Measurements from ENCODE around the gene FLNB. TPM values are rescaled to one million over a fixed set of nuclear protein-coding genes. Genes with fewer than 3 reads are reported as not detected.

FLNB gene
- total RNA-seq, 1 donor, result 274 TPM

- H3K4me2 ChIP-seq (ENCODE audit: insufficient read depth, low read length), result no peak overlapping the region
- peaks cover 13% of the 10 kb centered on the region for H3K4me1 ChIP-seq (ENCODE audit: insufficient read depth, low read length)
- H3K27me3 ChIP-seq (ENCODE audit: insufficient read depth, low read length), result no peaks in the 10 kb centered on the region
- no peaks in the 10 kb centered on the region for H3K36me3 ChIP-seq (ENCODE audit: insufficient read depth, low read length)
- no peak overlapping the region for H3K27ac ChIP-seq (ENCODE audit: low read depth, low read length)
- H2AFZ ChIP-seq (ENCODE audit: low read length), result no peak overlapping the region
- no peaks in the 10 kb centered on the region for H4K20me1 ChIP-seq (ENCODE audit: insufficient read depth, low read length)
- no peaks in the 10 kb centered on the region for H3K9me3 ChIP-seq (ENCODE audit: low read depth, low read length)
- no peak overlapping the region for H3K4me3 ChIP-seq (ENCODE audit: insufficient read depth, low read length)
- no peaks in the 10 kb centered on the region for H3K79me2 ChIP-seq (ENCODE audit: insufficient read depth, low read length)
- TF ChIP-seq CTCF (IDR thresholded peaks at IDR 0.05; ENCODE audit: extremely low read depth, low read depth, low read length), result no peak
- no peak for DNase-seq (ENCODE audit: insufficient read length, low spot score, missing footprints)
These were observed 7.1 kb upstream of the FLNB start for GRCh38 chr3:58001086-58001467.

- Histone ChIP-seq H3K27me3 (ENCODE audit: insufficient read depth, low read length) (no peaks in the 10 kb centered on the region), H3K36me3 (ENCODE audit: insufficient read depth, low read length) (no peaks in the 10 kb centered on the region), H3K4me1 (ENCODE audit: insufficient read depth, low read length) (peaks cover 13% of the 10 kb centered on the region), H3K4me3 (ENCODE audit: insufficient read depth, low read length) (no peak overlapping the region), H4K20me1 (ENCODE audit: insufficient read depth, low read length) (no peaks in the 10 kb centered on the region), H2AFZ (ENCODE audit: low read length) (no peak overlapping the region), H3K9me3 (ENCODE audit: low read depth, low read length) (no peaks in the 10 kb centered on the region), H3K4me2 (ENCODE audit: insufficient read depth, low read length) (no peak overlapping the region), H3K27ac (ENCODE audit: low read depth, low read length) (no peak overlapping the region), H3K79me2 (ENCODE audit: insufficient read depth, low read length) (no peaks in the 10 kb centered on the region)
- DNase-seq (ENCODE audit: insufficient read length, low spot score, missing footprints), result no peak
- TF ChIP-seq CTCF (IDR thresholded peaks at IDR 0.05; ENCODE audit: extremely low read depth, low read depth, low read length), result no peak
These were observed 6.2 kb upstream of the FLNB start for GRCh38 chr3:58001979-58002378.

GRCh38 chr3:58003093-58003492 is 5.1 kb upstream of the FLNB start:
- Histone ChIP-seq H3K9me3 (ENCODE audit: low read depth, low read length) (no peaks in the 10 kb centered on the region), H3K36me3 (ENCODE audit: insufficient read depth, low read length) (no peaks in the 10 kb centered on the region), H3K79me2 (ENCODE audit: insufficient read depth, low read length) (no peaks in the 10 kb centered on the region), H3K4me3 (ENCODE audit: insufficient read depth, low read length) (no peak overlapping the region), H3K4me1 (ENCODE audit: insufficient read depth, low read length) (peaks cover 13% of the 10 kb centered on the region), H4K20me1 (ENCODE audit: insufficient read depth, low read length) (no peaks in the 10 kb centered on the region), H3K4me2 (ENCODE audit: insufficient read depth, low read length) (no peak overlapping the region), H3K27me3 (ENCODE audit: insufficient read depth, low read length) (no peaks in the 10 kb centered on the region), H3K27ac (ENCODE audit: low read depth, low read length) (no peak overlapping the region), H2AFZ (ENCODE audit: low read length) (no peak overlapping the region)
- TF ChIP-seq CTCF (IDR thresholded peaks at IDR 0.05; ENCODE audit: extremely low read depth, low read depth, low read length), result no peak
- DNase-seq (ENCODE audit: insufficient read length, low spot score, missing footprints), result peak; percentile 18

- H3K27ac ChIP-seq (ENCODE audit: low read depth, low read length), result no peak overlapping the region
- H3K27me3 ChIP-seq (ENCODE audit: insufficient read depth, low read length), result no peaks in the 10 kb centered on the region
- H3K9me3 ChIP-seq (ENCODE audit: low read depth, low read length), result no peaks in the 10 kb centered on the region
- no peak for TF ChIP-seq CTCF (IDR thresholded peaks at IDR 0.05; ENCODE audit: extremely low read depth, low read depth, low read length)
- no peak overlapping the region for H3K4me3 ChIP-seq (ENCODE audit: insufficient read depth, low read length)
- no peak overlapping the region for H2AFZ ChIP-seq (ENCODE audit: low read length)
- peaks cover 17% of the 10 kb centered on the region for H3K79me2 ChIP-seq (ENCODE audit: insufficient read depth, low read length)
- no peaks in the 10 kb centered on the region for H3K36me3 ChIP-seq (ENCODE audit: insufficient read depth, low read length)
- H3K4me2 ChIP-seq (ENCODE audit: insufficient read depth, low read length), result no peak overlapping the region
- no peak for DNase-seq (ENCODE audit: insufficient read length, low spot score, missing footprints)
- H4K20me1 ChIP-seq (ENCODE audit: insufficient read depth, low read length), result peaks cover 16% of the 10 kb centered on the region
- peaks cover 4% of the 10 kb centered on the region for H3K4me1 ChIP-seq (ENCODE audit: insufficient read depth, low read length)
These were observed 3.2 kb upstream of the FLNB start for GRCh38 chr3:58004973-58005372.
